GM12878 (cell line): ENCODE data around the gene RPL7A. TPM values are rescaled to one million over a fixed set of nuclear protein-coding genes. Genes with fewer than 3 reads are reported as not detected.

ENCODE experiments used
- ATAC-seq: fragments of 200-7000 bp; cut with Tn5 transposase; 3 replicates; pipeline ENCODE4 v1.9.1; 2020; ENCODE audit warnings: mild to moderate bottlenecking, moderate library complexity
- BruUV-seq: library from RNA; stranded (reverse); fragments of 400-500 nt; replicated peaks from 2 replicates; lab custom pipeline; 2021; lab: Mats Ljungman, UMichigan
- CTCF ChIA-PET: fragments of 300-600 bp; sonication (Branson Sonifier 250); formaldehyde crosslinking; extraction: SDS; loops from one replicate; lab custom pipeline; 2021; ENCODE audit warnings: inconsistent platforms; lab: Yijun Ruan, JAX
- POLR2A ChIA-PET: fragments of 350-600 bp; formaldehyde crosslinking; extraction: SDS; loops from one replicate; lab custom pipeline; 2021; ENCODE audit warnings: inconsistent platforms; lab: Charles Lee
- RAD21 ChIA-PET: fragments of 300-600 bp; sonication (Branson Sonifier 250); formaldehyde crosslinking; loops from one replicate; lab custom pipeline; 2023; ENCODE audit warnings: antibody characterized with exemption; ENCODE audit not compliant: unreplicated experiment; lab: Charles Lee
- SMC1A ChIA-PET: fragments of 300-600 bp; sonication (Branson Sonifier 250); formaldehyde crosslinking; loops from one replicate; lab custom pipeline; 2023; ENCODE audit not compliant: unreplicated experiment, uncharacterized antibody; lab: Charles Lee
- DNase-seq: peaks from one replicate; pipeline ENCODE4 v3.0.0-alpha.2; 2011; ENCODE audit warnings: low read depth, low spot score
- FAIRE-seq: peaks from 3 replicates; lab custom pipeline; 2011; peaks lifted over from hg19 to GRCh38; lab: Jason Lieb, UNC
- H2AFZ ChIP-seq: 2 replicates; pipeline ENCODE4 v1.6.0; 2011; ENCODE audit warnings: low read depth, low read length, control low read depth; ENCODE audit not compliant: control insufficient read depth
- H3K27ac ChIP-seq: 2 replicates; pipeline ENCODE4 v1.5.1; 2011; ENCODE audit warnings: control low read depth; ENCODE audit not compliant: control insufficient read depth, insufficient read depth
- H3K27me3 ChIP-seq, 2 experiments: replicated peaks in 1 of 2; 2 replicates each; pipeline versions ENCODE4 v1.6.0 to v1.6.1; 2011; ENCODE audit warnings: low read length in 1 of 2; ENCODE audit not compliant: control insufficient read depth in 2 of 2, insufficient read depth in 2 of 2
- H3K36me3 ChIP-seq, 2 experiments: 2 replicates each; pipeline ENCODE4 v1.5.1; 2011; ENCODE audit warnings: low read length in 1 of 2; ENCODE audit not compliant: control insufficient read depth in 2 of 2, insufficient read depth in 2 of 2
- H3K4me1 ChIP-seq: 2 replicates; pipeline ENCODE4 v1.6.1; 2011; ENCODE audit warnings: mild to moderate bottlenecking, low read length, moderate library complexity, mixed read lengths; ENCODE audit not compliant: control insufficient read depth, insufficient read depth
- H3K4me2 ChIP-seq: 2 replicates; pipeline ENCODE4 v1.6.0; 2011; ENCODE audit warnings: control low read depth; ENCODE audit not compliant: control insufficient read depth, insufficient read depth
- H3K4me3 ChIP-seq: fragments of 200-600 bp; sonication (generic); 2 replicates; pipeline ENCODE4 v1.5.1; 2016
- H3K79me2 ChIP-seq: 2 replicates; pipeline ENCODE4 v1.6.0; 2011; ENCODE audit warnings: low read length; ENCODE audit not compliant: control insufficient read depth, insufficient read depth
- H3K9ac ChIP-seq: 2 replicates; pipeline ENCODE4 v1.8.0; 2011; ENCODE audit warnings: low read length, control low read depth, mixed read lengths; ENCODE audit not compliant: control insufficient read depth, insufficient read depth
- H3K9me3 ChIP-seq: replicated peaks from 3 replicates; pipeline ENCODE4 v1.5.1; 2011; ENCODE audit warnings: mild to moderate bottlenecking, low read length; ENCODE audit not compliant: control insufficient read depth, insufficient read depth
- H4K20me1 ChIP-seq: 2 replicates; pipeline ENCODE4 v1.6.0; 2011; ENCODE audit not compliant: control insufficient read depth, insufficient read depth
- CBX3 ChIP-seq: fragments of 200-600 bp; sonication (generic); IDR thresholded peaks from 2 replicates; pipeline ENCODE4 v1.6.1; 2016; ENCODE audit warnings: low read depth, borderline replicate concordance
- FOS ChIP-seq: IDR thresholded peaks from 3 replicates; pipeline ENCODE4 v1.6.1; 2011; ENCODE audit warnings: borderline replicate concordance; ENCODE audit not compliant: insufficient read length; ENCODE audit errors: extremely low read depth
- NR2C2 ChIP-seq: IDR thresholded peaks from 2 replicates; pipeline ENCODE4 v1.6.1; 2011; ENCODE audit warnings: borderline replicate concordance, low read depth; ENCODE audit not compliant: control insufficient read depth, insufficient read length
- ZNF207 ChIP-seq: fragments of 450-650 bp; IDR thresholded peaks from 2 replicates; pipeline ENCODE4 v1.6.1; 2014; ENCODE audit warnings: antibody characterized with exemption, mild to moderate bottlenecking, borderline replicate concordance
- WGBS: methylation state at CpG from one replicate; pipeline ENCODE4 v1.1.6; 2016; ENCODE audit warnings: low lambda C conversion rate; ENCODE audit not compliant: insufficient replicate concordance, insufficient coverage; ENCODE audit errors: missing lambda C conversion rate; 5-methylcytosine and 5-hydroxymethylcytosine counted together
- in situ Hi-C: fragments of 300-500 bp; cut with MboI; formaldehyde crosslinking; loops from 9 replicates; pipeline ENCODE4 v1.14.3; 2018; ENCODE audit warnings: mixed read lengths
- intact Hi-C: fragments of 100-400 bp; cut with micrococcal nuclease; formaldehyde crosslinking; loops from one replicate; pipeline ENCODE4 v1.14.2; 2022; ENCODE audit not compliant: unreplicated experiment
- polyA plus RNA-seq, 11 experiments: library from polyadenylated mRNA; depleted of rRNA in 4 of 11; unstranded in 6 of 11; stranded (reverse) in 5 of 11; fragments of >200 nt; fragmentation: Nextera tagmentation in 4 of 11; fragmentation: Illumina TruSeq in 1 of 11; extraction: Ambion mirVana in 4 of 11; extraction: Trizol in 1 of 11; gene quantifications; 1 replicate in 1 of 11; 2 replicates in 10 of 11; pipeline versions ENCODE4 v1.2.1 to v1.2.3, GENCODE V29; 2011 to 2016; ENCODE audit warnings: inconsistent platforms in 2 of 11, missing spikeins in 2 of 11, low read depth in 1 of 11
- total RNA-seq, 4 experiments: library from RNA; depleted of rRNA in 3 of 4; stranded (reverse); fragments of >200 nt in 3 of 4; fragmentation: Illumina TruSeq in 1 of 4; extraction: Trizol in 1 of 4; gene quantifications; 2 replicates each; pipeline versions ENCODE4 v1.2.1 to v1.2.3, GENCODE V29; 2013 to 2021
- TF ChIP-seq, protein P1 (sequence below): IDR thresholded peaks from 2 replicates; pipeline ENCODE4 v1.6.1; 2011; ENCODE audit warnings: low read depth, low read length, improper control_type of control experiment, borderline replicate concordance
- TF ChIP-seq, protein P2 (sequence below): fragments of 450-650 bp; formaldehyde crosslinking; IDR thresholded peaks from 2 replicates; pipeline ENCODE4 v1.5.0; 2022; ENCODE audit warnings: mild to moderate bottlenecking, missing genetic modification characterization

RPL7A gene
- total and polyA plus RNA-seq, 10 of the 15 experiments (the other 5 are each of a cell fraction or from before 2014, with no cell fraction given): 917 to 5,193 (median 3,326) TPM

GRCh38 chr9:133368249-133368881 is 20.3 kb downstream of the RPL7A start:
- no peak for DNase-seq
- CTCF ChIA-PET: no interaction called here
- Histone ChIP-seq H3K27me3 (no peaks in the 10 kb centered on the region), H3K9ac (no peak overlapping the region), H3K4me2 (no peak overlapping the region), H4K20me1 (peaks cover 37% of the 10 kb centered on the region), H3K27ac (no peak overlapping the region), H3K36me3 (peaks cover 33 to 42% of the 10 kb centered on the region in 2 experiments), H3K4me3 (no peak overlapping the region), H2AFZ (no peak overlapping the region), H3K79me2 (peaks cover 63% of the 10 kb centered on the region), H3K4me1 (peaks cover 22% of the 10 kb centered on the region), H3K9me3 (no peaks in the 10 kb centered on the region)
- no peak for TF ChIP-seq NR2C2
- TF ChIP-seq, protein P1, sequence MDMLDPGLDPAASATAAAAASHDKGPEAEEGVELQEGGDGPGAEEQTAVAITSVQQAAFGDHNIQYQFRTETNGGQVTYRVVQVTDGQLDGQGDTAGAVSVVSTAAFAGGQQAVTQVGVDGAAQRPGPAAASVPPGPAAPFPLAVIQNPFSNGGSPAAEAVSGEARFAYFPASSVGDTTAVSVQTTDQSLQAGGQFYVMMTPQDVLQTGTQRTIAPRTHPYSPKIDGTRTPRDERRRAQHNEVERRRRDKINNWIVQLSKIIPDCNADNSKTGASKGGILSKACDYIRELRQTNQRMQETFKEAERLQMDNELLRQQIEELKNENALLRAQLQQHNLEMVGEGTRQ: no peak
- no peak for TF ChIP-seq ZNF207
- TF ChIP-seq, protein P2, sequence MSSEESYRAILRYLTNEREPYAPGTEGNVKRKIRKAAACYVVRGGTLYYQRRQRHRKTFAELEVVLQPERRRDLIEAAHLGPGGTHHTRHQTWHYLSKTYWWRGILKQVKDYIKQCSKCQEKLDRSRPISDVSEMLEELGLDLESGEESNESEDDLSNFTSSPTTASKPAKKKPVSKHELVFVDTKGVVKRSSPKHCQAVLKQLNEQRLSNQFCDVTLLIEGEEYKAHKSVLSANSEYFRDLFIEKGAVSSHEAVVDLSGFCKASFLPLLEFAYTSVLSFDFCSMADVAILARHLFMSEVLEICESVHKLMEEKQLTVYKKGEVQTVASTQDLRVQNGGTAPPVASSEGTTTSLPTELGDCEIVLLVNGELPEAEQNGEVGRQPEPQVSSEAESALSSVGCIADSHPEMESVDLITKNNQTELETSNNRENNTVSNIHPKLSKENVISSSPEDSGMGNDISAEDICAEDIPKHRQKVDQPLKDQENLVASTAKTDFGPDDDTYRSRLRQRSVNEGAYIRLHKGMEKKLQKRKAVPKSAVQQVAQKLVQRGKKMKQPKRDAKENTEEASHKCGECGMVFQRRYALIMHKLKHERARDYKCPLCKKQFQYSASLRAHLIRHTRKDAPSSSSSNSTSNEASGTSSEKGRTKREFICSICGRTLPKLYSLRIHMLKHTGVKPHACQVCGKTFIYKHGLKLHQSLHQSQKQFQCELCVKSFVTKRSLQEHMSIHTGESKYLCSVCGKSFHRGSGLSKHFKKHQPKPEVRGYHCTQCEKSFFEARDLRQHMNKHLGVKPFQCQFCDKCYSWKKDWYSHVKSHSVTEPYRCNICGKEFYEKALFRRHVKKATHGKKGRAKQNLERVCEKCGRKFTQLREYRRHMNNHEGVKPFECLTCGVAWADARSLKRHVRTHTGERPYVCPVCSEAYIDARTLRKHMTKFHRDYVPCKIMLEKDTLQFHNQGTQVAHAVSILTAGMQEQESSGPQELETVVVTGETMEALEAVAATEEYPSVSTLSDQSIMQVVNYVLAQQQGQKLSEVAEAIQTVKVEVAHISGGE (CRISPR knock-in tag): no peak
- TF ChIP-seq FOS: no peak
- TF ChIP-seq CBX3: no peak
- no TSS peak for BruUV-seq
- FAIRE-seq: no peak
- SMC1A ChIA-PET: no interaction called here
- RAD21 ChIA-PET: no interaction called here
- in situ Hi-C loops (no loop called here), intact Hi-C loops (no loop called here)
- POLR2A ChIA-PET: no interaction called here
- WGBS: 92% methylated on average over 18 of the region's 18 CpGs
- no peak for ATAC-seq
